ENCODE results near the gene ZNF229.

GRCh38 chr19:44447916-44448674 lies at the start of gene ZNF229:
- no peak for TF ChIP-seq POLR2A (IDR thresholded peaks at IDR 0.05; ENCODE audit: low read depth, low read length)
- TF ChIP-seq TAF1 (IDR thresholded peaks at IDR 0.05; ENCODE audit: borderline replicate concordance, low read depth, low read length): no peak
- TF ChIP-seq POLR2AphosphoS5 (IDR thresholded peaks at IDR 0.05; ENCODE audit: low read depth, low read length): no peak

Data from GM12892 (cell line).